ENCODE measurements around the gene SPEM2. TPM values are rescaled to one million over a fixed set of nuclear protein-coding genes. Genes with fewer than 3 reads are reported as not detected.

Gene SPEM2
- total RNA-seq, 1 donor from 2014 or later: not detected

GRCh38 chr17:7423679-7424078 lies 1.7 kb upstream of the SPEM2 start:
- ATAC-seq: no peak

GRCh38 chr17:7425756-7426155 lies 340 bp downstream of the SPEM2 start:
- no peak for ATAC-seq

- no peak for ATAC-seq
Measured at GRCh38 chr17:7426203-7426863, 917 bp downstream of the SPEM2 start.

GRCh38 chr17:7426896-7427489 lies 1.6 kb downstream of the SPEM2 start:
- ATAC-seq: peak; percentile 11

GRCh38 chr17:7427549-7427948 lies 2.1 kb downstream of the SPEM2 start:
- no peak for ATAC-seq

GRCh38 chr17:7428557-7428956 lies 3.1 kb downstream of the SPEM2 start, which contains the start of gene SPEM3:
Gene SPEM3 (plus strand): TSS chr17:7428857. CDS start chr17:7428903, 46 bp downstream.
- no peak for ATAC-seq

- ATAC-seq: peak; percentile 5
Measured at GRCh38 chr17:7429722-7430121, 4.3 kb downstream of the SPEM2 start.

- ATAC-seq: no peak
Measured at GRCh38 chr17:7431231-7431630, 5.8 kb downstream of the SPEM2 start.

GRCh38 chr17:7432296-7432695 lies 6.9 kb downstream of the SPEM2 start:
- no peak for ATAC-seq

- ATAC-seq: peak; percentile 32
Measured at GRCh38 chr17:7435676-7436555, 10.5 kb downstream of the SPEM2 start.

GRCh38 chr17:7436556-7437368 lies 11.3 kb downstream of the SPEM2 start:
- peak; percentile 73 for ATAC-seq

- no peak for ATAC-seq
Measured at GRCh38 chr17:7437369-7437863, 12.0 kb downstream of the SPEM2 start.

- peak; percentile 3 for ATAC-seq
Measured at GRCh38 chr17:7437950-7438614, 12.7 kb downstream of the SPEM2 start.

- no peak for ATAC-seq
Measured at GRCh38 chr17:7438656-7439460, 13.4 kb downstream of the SPEM2 start.

- no peak for ATAC-seq
Measured at GRCh38 chr17:7439462-7440112, 14.2 kb downstream of the SPEM2 start, which contains the start of gene FGF11. Gene FGF11 (plus strand): TSS chr17:7439512. CDS start chr17:7439621, 109 bp downstream.

GRCh38 chr17:7440113-7440833 lies 14.9 kb downstream of the SPEM2 start:
- no peak for ATAC-seq

GRCh38 chr17:7440834-7441195 lies 15.4 kb downstream of the SPEM2 start:
- no peak for ATAC-seq

GRCh38 chr17:7441266-7441665 lies 15.8 kb downstream of the SPEM2 start:
- no peak for ATAC-seq

GRCh38 chr17:7442142-7442541 lies 16.7 kb downstream of the SPEM2 start:
- no peak for ATAC-seq

All from esophagus mucosa (tissue), 1 donor.